ENCODE data around the gene CLINT1. TPM values are rescaled to one million over a fixed set of nuclear protein-coding genes. Genes with fewer than 3 reads are reported as not detected.

Gene CLINT1
- total and polyA plus RNA-seq, 2 experiments from 2014 or later = 71.7 to 101 TPM

- H3K9me2 ChIP-seq (ENCODE audit: insufficient read depth) = no peaks in the 10 kb centered on the region; the same call in 1 of the 2 replicates
- no peak for ATAC-seq
- no peak overlapping the region for H3K27ac Mint-ChIP-seq
These were observed 79.7 kb downstream of the CLINT1 start for GRCh38 chr5:157779221-157779620.

More at GRCh38 chr5:157779221-157779620, 79.7 kb downstream of the CLINT1 start:
- Histone ChIP-seq H3K79me2 (replicated peaks; ENCODE audit: insufficient read depth) (no peaks in the 10 kb centered on the region), H3K36me3 (ENCODE audit: insufficient read depth) (no peaks in the 10 kb centered on the region; the same call in 1 of the 2 replicates), H3K4me2 (no peak overlapping the region), H3K27me3 (ENCODE audit: insufficient read depth) (no peaks in the 10 kb centered on the region), H2AFZ (no peak overlapping the region), H3K27ac (ENCODE audit: low read depth) (no peak overlapping the region), H3F3A (replicated peaks; ENCODE audit: low read depth) (no peaks in the 10 kb centered on the region), H3K4me1 (ENCODE audit: insufficient read depth) (peaks cover 5% of the 10 kb centered on the region; the same call in 1 of the 2 replicates), H3K4me3 (no peak overlapping the region), H4K20me1 (replicated peaks; ENCODE audit: insufficient read depth) (no peaks in the 10 kb centered on the region)
- H3K9me3 Mint-ChIP-seq = no peaks in the 10 kb centered on the region
- no peak overlapping the region for H3K4me3 Mint-ChIP-seq
- no peaks in the 10 kb centered on the region for H3K36me3 Mint-ChIP-seq (ENCODE audit: low read depth)
- H3K4me1 Mint-ChIP-seq = peaks cover 6% of the 10 kb centered on the region; the same call in 2 of the 3 replicates
- TF ChIP-seq STAT1 (IDR thresholded peaks at IDR 0.05; ENCODE audit: unreplicated experiment) (no peak), POLR2AphosphoS5 (IDR thresholded peaks at IDR 0.05; ENCODE audit: low read depth) (no peak), EZH2phosphoT487 (IDR thresholded peaks at IDR 0.05; ENCODE audit: unreplicated experiment) (no peak), CREB1 (CRISPR knock-in tag; IDR thresholded peaks at IDR 0.05; ENCODE audit: low read depth) (no peak), ZNF331 (CRISPR knock-in tag; IDR thresholded peaks at IDR 0.05; ENCODE audit: low read depth) (no peak), JUNB (IDR thresholded peaks at IDR 0.05; ENCODE audit: unreplicated experiment) (no peak), NANOG (IDR thresholded peaks at IDR 0.05; ENCODE audit: borderline replicate concordance) (no peak), EZH2 (IDR thresholded peaks at IDR 0.05; ENCODE audit: low read depth, unreplicated experiment) (no peak)
- TF ChIP-seq, protein P1, sequence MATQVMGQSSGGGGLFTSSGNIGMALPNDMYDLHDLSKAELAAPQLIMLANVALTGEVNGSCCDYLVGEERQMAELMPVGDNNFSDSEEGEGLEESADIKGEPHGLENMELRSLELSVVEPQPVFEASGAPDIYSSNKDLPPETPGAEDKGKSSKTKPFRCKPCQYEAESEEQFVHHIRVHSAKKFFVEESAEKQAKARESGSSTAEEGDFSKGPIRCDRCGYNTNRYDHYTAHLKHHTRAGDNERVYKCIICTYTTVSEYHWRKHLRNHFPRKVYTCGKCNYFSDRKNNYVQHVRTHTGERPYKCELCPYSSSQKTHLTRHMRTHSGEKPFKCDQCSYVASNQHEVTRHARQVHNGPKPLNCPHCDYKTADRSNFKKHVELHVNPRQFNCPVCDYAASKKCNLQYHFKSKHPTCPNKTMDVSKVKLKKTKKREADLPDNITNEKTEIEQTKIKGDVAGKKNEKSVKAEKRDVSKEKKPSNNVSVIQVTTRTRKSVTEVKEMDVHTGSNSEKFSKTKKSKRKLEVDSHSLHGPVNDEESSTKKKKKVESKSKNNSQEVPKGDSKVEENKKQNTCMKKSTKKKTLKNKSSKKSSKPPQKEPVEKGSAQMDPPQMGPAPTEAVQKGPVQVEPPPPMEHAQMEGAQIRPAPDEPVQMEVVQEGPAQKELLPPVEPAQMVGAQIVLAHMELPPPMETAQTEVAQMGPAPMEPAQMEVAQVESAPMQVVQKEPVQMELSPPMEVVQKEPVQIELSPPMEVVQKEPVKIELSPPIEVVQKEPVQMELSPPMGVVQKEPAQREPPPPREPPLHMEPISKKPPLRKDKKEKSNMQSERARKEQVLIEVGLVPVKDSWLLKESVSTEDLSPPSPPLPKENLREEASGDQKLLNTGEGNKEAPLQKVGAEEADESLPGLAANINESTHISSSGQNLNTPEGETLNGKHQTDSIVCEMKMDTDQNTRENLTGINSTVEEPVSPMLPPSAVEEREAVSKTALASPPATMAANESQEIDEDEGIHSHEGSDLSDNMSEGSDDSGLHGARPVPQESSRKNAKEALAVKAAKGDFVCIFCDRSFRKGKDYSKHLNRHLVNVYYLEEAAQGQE (IDR thresholded peaks at IDR 0.05; ENCODE audit: unreplicated experiment) = no peak
- TF ChIP-seq, protein P2, sequence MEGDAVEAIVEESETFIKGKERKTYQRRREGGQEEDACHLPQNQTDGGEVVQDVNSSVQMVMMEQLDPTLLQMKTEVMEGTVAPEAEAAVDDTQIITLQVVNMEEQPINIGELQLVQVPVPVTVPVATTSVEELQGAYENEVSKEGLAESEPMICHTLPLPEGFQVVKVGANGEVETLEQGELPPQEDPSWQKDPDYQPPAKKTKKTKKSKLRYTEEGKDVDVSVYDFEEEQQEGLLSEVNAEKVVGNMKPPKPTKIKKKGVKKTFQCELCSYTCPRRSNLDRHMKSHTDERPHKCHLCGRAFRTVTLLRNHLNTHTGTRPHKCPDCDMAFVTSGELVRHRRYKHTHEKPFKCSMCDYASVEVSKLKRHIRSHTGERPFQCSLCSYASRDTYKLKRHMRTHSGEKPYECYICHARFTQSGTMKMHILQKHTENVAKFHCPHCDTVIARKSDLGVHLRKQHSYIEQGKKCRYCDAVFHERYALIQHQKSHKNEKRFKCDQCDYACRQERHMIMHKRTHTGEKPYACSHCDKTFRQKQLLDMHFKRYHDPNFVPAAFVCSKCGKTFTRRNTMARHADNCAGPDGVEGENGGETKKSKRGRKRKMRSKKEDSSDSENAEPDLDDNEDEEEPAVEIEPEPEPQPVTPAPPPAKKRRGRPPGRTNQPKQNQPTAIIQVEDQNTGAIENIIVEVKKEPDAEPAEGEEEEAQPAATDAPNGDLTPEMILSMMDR (conservative IDR thresholded peaks at IDR 0.05; ENCODE audit: low read depth in 2 of 2) = no peak
- TF ChIP-seq, protein P3, sequence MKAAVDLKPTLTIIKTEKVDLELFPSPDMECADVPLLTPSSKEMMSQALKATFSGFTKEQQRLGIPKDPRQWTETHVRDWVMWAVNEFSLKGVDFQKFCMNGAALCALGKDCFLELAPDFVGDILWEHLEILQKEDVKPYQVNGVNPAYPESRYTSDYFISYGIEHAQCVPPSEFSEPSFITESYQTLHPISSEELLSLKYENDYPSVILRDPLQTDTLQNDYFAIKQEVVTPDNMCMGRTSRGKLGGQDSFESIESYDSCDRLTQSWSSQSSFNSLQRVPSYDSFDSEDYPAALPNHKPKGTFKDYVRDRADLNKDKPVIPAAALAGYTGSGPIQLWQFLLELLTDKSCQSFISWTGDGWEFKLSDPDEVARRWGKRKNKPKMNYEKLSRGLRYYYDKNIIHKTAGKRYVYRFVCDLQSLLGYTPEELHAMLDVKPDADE (IDR thresholded peaks at IDR 0.05) = no peak
- no peak for DNase-seq (ENCODE audit: low spot score)
- no peaks in the 10 kb centered on the region for H3K27me3 Mint-ChIP-seq (ENCODE audit: insufficient read depth, low read depth, poor library complexity)
